DOHH2 (cell line): ENCODE measurements around the gene NOXO1.

ENCODE experiments used
- H3F3A ChIP-seq: fragments of 200-600 bp; sonication (generic), shearing (Covaris generic); 2 replicates; pipeline ENCODE4 v1.6.0; 2016; ENCODE audit warnings: antibody characterized with exemption, mild to moderate bottlenecking; ENCODE audit not compliant: control insufficient read depth, insufficient read depth
- H3K27ac ChIP-seq: fragments of 200-600 bp; sonication (generic); 2 replicates; pipeline ENCODE4 v1.5.1; 2014; ENCODE audit warnings: low read depth, mild to moderate bottlenecking, low read length, moderate library complexity
- H3K27me3 ChIP-seq: fragments of 200-600 bp; sonication (generic); 2 replicates; pipeline ENCODE4 v1.6.1; 2014; ENCODE audit warnings: mild to moderate bottlenecking, low read length, mixed read lengths; ENCODE audit not compliant: control insufficient read depth
- H3K36me3 ChIP-seq: fragments of 200-600 bp; sonication (generic); 2 replicates; pipeline ENCODE4 v1.6.1; 2014; ENCODE audit warnings: mild to moderate bottlenecking, low read length, moderate library complexity, mixed read lengths; ENCODE audit not compliant: control insufficient read depth
- H3K4me1 ChIP-seq: fragments of 200-600 bp; sonication (generic); 2 replicates; pipeline ENCODE4 v1.6.1; 2014; ENCODE audit warnings: mild to moderate bottlenecking, low read length, mixed read lengths; ENCODE audit not compliant: control insufficient read depth
- H3K4me2 ChIP-seq: fragments of 200-600 bp; sonication (generic); 2 replicates; pipeline ENCODE4 v1.6.0; 2014; ENCODE audit warnings: mild to moderate bottlenecking, low read length, moderate library complexity
- H3K4me3 ChIP-seq: fragments of 200-600 bp; sonication (generic); 2 replicates; pipeline ENCODE4 v1.5.1; 2014; ENCODE audit warnings: mild to moderate bottlenecking, low read length, mixed read lengths
- H3K79me2 ChIP-seq: fragments of 200-600 bp; sonication (generic); 2 replicates; pipeline ENCODE4 v1.6.1; 2014; ENCODE audit warnings: mild to moderate bottlenecking, low read length, mixed read lengths; ENCODE audit not compliant: control insufficient read depth
- H3K9me2 ChIP-seq: fragments of 200-600 bp; sonication (generic); replicated peaks from 2 replicates; pipeline ENCODE4 v1.6.1; 2014; ENCODE audit warnings: mild to moderate bottlenecking, low read length, mixed read lengths; ENCODE audit not compliant: control insufficient read depth
- H3K9me3 ChIP-seq: fragments of 200-600 bp; sonication (generic); 2 replicates; pipeline ENCODE4 v1.6.1; 2014; ENCODE audit warnings: antibody characterized with exemption, low read length, mixed read lengths; ENCODE audit not compliant: control insufficient read depth, insufficient read depth
- H4K20me1 ChIP-seq: fragments of 200-600 bp; sonication (generic); 2 replicates; pipeline ENCODE4 v1.6.0; 2014; ENCODE audit warnings: low read depth, mild to moderate bottlenecking, antibody characterized with exemption, low read length, moderate library complexity; ENCODE audit not compliant: control insufficient read depth, insufficient read depth
- EZH2phosphoT487 ChIP-seq: fragments of 200-600 bp; sonication (generic); IDR thresholded peaks from 2 replicates; pipeline ENCODE4 v1.6.1; 2017; ENCODE audit warnings: borderline replicate concordance, mild to moderate bottlenecking, antibody characterized with exemption, low read length, moderate library complexity, mixed read lengths
- TF ChIP-seq, protein P1 (sequence below): fragments of 200-600 bp; sonication (generic); IDR thresholded peaks from one replicate; pipeline ENCODE4 v1.5.1; 2014; ENCODE audit warnings: antibody characterized with exemption, mild to moderate bottlenecking, low read depth, low read length; ENCODE audit not compliant: poor library complexity, severe bottlenecking

NOXO1 gene

DNA sequence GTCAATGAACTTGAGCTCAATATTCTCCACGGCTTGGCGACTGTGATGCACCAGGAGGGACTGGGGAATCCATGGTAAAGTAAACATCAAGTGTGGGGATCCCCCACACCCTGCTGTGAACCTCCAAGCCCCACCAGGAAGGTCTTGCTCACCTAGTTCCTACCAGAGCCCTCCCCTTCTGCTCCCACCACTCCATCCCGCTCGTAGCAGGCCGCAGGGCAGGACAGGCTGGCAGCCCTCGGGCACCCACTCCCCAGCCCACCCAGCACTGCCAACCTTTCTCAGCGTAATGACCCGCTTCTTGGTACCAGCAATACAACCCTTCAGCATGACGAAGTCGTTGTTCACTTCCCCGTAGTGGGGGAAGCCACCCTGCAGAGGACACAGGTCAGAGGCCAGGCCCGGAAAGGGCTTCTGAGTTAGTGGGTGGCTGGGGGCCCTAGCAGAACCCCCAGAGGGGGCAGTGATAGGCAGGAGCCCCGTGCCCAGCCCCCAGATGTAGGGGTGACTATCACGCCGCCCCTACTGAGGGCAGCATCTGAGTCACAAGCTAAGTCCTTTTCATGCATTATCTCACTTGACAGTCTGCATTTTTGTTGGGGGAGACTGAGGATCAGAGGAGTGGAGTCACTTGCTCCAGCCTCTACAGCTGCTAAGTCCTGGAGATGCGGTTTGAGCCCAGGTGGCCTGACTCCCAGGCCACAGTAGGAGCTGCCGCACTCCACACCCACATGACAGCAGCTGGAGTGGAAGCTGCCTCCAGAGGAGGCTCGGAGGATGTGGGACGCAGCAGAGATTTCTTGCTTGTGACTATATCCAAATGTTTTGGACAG, 35.5 kb downstream of the NOXO1 start:
- peaks cover 20% of the 10 kb centered on the region for H3K4me1 ChIP-seq
- no peaks in the 10 kb centered on the region for H3K9me2 ChIP-seq
- H3F3A ChIP-seq = no peaks in the 10 kb centered on the region
- no peaks in the 10 kb centered on the region for H4K20me1 ChIP-seq
- H3K4me2 ChIP-seq = no peak overlapping the region
- TF ChIP-seq, protein P1, sequence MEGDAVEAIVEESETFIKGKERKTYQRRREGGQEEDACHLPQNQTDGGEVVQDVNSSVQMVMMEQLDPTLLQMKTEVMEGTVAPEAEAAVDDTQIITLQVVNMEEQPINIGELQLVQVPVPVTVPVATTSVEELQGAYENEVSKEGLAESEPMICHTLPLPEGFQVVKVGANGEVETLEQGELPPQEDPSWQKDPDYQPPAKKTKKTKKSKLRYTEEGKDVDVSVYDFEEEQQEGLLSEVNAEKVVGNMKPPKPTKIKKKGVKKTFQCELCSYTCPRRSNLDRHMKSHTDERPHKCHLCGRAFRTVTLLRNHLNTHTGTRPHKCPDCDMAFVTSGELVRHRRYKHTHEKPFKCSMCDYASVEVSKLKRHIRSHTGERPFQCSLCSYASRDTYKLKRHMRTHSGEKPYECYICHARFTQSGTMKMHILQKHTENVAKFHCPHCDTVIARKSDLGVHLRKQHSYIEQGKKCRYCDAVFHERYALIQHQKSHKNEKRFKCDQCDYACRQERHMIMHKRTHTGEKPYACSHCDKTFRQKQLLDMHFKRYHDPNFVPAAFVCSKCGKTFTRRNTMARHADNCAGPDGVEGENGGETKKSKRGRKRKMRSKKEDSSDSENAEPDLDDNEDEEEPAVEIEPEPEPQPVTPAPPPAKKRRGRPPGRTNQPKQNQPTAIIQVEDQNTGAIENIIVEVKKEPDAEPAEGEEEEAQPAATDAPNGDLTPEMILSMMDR = no peak
- no peak for TF ChIP-seq EZH2phosphoT487
- no peaks in the 10 kb centered on the region for H3K36me3 ChIP-seq
- no peaks in the 10 kb centered on the region for H3K27me3 ChIP-seq
- H3K27ac ChIP-seq = no peak overlapping the region
- H3K79me2 ChIP-seq = no peaks in the 10 kb centered on the region
- no peaks in the 10 kb centered on the region for H3K9me3 ChIP-seq
- H3K4me3 ChIP-seq = no peak overlapping the region

DNA sequence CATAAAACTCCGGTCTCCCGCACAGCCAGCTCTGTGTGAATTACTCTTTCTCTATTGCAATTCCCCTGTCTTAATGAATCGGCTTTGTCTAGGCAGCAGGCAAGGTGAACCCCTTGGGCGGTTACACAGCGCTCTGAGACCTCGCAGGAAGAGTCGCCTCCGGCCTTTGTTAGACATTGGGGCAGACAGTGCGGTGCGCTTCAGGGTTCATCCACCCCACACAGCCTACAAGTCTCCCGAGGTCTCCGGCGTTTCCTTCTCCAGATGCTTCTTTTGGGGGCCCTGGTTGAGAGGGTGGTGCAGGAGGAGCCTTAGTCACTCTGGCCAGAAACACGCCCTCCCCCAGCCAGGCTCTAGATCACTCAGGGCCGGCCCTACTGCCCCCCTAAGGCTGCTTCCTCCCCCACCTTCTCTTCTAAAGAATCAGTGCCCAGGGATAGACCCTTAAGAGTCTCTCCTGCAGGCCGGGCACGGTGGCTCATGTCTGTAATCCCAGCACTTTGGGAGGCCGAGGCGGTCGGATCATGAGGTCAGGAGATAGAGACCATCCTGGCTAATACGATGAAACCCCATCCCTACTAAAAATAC, 36.6 kb downstream of the NOXO1 start:
- no peaks in the 10 kb centered on the region for H3K27me3 ChIP-seq
- H3K9me2 ChIP-seq = no peaks in the 10 kb centered on the region
- H3K4me3 ChIP-seq = no peak overlapping the region
- H3K4me1 ChIP-seq = peaks cover 20% of the 10 kb centered on the region
- H3F3A ChIP-seq = no peaks in the 10 kb centered on the region
- H3K9me3 ChIP-seq = no peaks in the 10 kb centered on the region
- no peaks in the 10 kb centered on the region for H4K20me1 ChIP-seq
- TF ChIP-seq, protein P1 = no peak
- TF ChIP-seq EZH2phosphoT487 = no peak
- no peak overlapping the region for H3K4me2 ChIP-seq
- H3K79me2 ChIP-seq = no peaks in the 10 kb centered on the region
- no peaks in the 10 kb centered on the region for H3K36me3 ChIP-seq
- no peak overlapping the region for H3K27ac ChIP-seq

DNA sequence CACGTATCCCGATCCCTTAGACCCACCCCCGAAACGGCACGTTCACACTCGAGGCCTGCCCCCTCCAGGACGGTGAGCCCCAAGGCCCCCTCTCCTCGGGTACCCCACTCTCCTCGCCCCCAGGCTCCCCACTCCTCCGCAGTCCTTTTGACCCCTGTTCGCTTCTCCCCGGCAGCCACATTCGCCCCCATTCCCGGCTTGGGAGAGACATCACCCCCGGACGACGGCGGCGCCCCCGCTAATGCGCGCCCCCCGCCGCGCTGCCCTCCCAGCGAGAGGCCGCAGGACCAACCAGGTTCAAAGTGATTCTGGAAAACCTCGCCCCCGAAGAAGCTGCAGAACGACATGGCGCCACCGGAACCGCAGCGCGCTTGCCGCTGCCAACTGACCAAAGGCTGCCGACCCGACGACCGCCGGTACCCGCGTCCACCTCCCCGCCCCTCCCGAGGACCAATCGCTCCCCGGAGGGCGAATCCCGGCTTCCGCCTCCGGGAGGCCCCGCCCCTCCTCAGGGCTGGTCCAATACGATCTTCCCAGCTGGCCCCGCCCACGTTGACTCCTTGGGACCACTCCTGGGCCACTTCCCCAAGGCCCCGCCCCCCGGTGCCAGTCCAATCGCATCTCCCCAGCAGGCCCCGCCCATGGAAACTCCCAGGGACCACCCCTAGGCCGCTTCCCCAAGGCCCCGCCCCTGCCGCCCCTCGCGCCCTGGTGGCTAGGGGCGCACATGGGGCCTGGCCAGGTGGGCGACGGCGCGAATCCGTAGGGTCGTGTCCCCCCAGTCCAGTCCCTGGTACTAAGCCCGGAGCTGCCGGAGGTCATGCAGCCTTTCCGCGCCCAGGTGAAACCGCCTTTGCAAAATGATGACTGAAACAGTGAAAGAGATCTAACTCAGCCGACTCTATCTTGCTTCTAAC, 38.2 kb downstream of the NOXO1 start, which contains the start of gene MSRB1:
Gene MSRB1, minus strand, starts transcription at position 390 of the 917 bp plus-strand sequence. Its CDS starts 43 bp downstream, at position 347.
- Histone ChIP-seq H3K9me3 (no peaks in the 10 kb centered on the region), H3K4me3 (peak within 1 kb of the TSS; percentile 76), H4K20me1 (no peaks in the 10 kb centered on the region), H3K9me2 (no peaks in the 10 kb centered on the region), H3K27me3 (no peaks in the 10 kb centered on the region), H3F3A (no peaks in the 10 kb centered on the region), H3K4me1 (peaks cover 20% of the 10 kb centered on the region), H3K27ac (no peak within 1 kb of the TSS), H3K79me2 (no peaks in the 10 kb centered on the region), H3K36me3 (no peaks in the 10 kb centered on the region), H3K4me2 (peak within 1 kb of the TSS; percentile 84)
- TF ChIP-seq, protein P1 = no peak
- no peak for TF ChIP-seq EZH2phosphoT487
